Fibroblast of villous mesenchyme (primary cell): ENCODE results near the gene CD34. TPM values are rescaled to one million over a fixed set of nuclear protein-coding genes. Genes with fewer than 3 reads are reported as not detected.

Experiments used
- DNase-seq: peaks from one replicate; pipeline ENCODE4 v3.0.0-alpha.2; 2010; ENCODE audit warnings: low read depth
- H3K4me3 ChIP-seq: 2 replicates; pipeline ENCODE4 v1.5.1; 2011; ENCODE audit warnings: low read depth, mild to moderate bottlenecking, low read length
- total RNA-seq: library from RNA; depleted of rRNA; stranded (reverse); fragments of >200 nt; gene quantifications from 2 replicates; pipeline ENCODE4 v1.2.3, GENCODE V29; 2012
- TF ChIP-seq, protein P1 (sequence below): IDR thresholded peaks from 2 replicates; pipeline ENCODE4 v1.5.1; 2012; ENCODE audit warnings: low read depth, mild to moderate bottlenecking, low read length; ENCODE audit not compliant: insufficient read depth

Gene CD34
- total RNA-seq, 1 donor, result 0.43 TPM

DNA sequence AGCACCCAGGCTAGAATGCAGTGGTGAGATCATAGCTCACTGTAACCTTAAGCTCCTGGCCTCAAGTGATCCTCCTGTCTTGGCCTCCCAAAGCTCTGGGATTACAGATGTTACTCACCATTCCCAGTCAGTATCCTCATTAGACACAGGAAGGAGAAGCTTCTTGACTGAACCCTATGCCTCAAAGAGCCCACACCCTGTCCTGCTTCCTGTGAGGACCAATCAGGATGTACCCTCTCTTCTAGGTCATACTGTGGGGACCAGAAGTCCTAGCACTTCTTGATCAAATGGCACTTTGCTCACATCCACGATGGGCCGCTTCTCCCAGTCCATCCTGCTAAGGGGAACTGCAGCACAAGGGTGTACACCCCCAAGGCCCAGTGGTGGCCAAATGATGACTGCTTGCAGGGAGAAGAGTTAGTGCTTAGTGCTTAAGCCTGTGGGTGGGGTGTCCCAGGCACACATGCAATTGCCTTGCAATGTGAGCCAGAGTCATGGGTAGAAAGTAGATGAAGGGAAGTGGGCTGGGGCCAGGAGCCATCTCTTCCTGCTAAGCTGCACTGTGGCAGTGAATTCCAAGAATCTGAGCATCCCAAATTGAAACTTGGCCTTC lies 9.8 kb downstream of the CD34 start:
- no peak for DNase-seq
- H3K4me3 ChIP-seq, result no peak overlapping the region
- TF ChIP-seq, protein P1, sequence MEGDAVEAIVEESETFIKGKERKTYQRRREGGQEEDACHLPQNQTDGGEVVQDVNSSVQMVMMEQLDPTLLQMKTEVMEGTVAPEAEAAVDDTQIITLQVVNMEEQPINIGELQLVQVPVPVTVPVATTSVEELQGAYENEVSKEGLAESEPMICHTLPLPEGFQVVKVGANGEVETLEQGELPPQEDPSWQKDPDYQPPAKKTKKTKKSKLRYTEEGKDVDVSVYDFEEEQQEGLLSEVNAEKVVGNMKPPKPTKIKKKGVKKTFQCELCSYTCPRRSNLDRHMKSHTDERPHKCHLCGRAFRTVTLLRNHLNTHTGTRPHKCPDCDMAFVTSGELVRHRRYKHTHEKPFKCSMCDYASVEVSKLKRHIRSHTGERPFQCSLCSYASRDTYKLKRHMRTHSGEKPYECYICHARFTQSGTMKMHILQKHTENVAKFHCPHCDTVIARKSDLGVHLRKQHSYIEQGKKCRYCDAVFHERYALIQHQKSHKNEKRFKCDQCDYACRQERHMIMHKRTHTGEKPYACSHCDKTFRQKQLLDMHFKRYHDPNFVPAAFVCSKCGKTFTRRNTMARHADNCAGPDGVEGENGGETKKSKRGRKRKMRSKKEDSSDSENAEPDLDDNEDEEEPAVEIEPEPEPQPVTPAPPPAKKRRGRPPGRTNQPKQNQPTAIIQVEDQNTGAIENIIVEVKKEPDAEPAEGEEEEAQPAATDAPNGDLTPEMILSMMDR, result no peak

DNA sequence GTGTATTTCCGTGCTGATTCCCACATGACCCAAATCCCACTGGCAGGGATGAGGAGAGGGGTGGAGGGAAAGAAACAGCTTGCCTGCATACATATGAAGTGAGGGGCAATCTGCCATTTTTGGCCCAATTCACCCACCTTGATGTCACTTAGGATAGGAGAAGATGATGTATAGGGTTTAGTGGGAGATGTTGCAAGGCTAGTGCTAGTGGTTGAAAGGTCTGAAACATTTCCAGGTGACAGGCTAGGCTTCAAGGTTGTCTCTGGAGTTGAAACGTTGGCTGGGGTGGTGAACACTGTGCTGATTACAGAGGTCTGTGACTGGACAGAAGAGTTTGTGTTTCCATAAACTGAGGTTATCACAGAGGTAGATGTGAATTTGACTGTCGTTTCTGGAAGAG lies 12.1 kb downstream of the CD34 start:
- TF ChIP-seq, protein P1, result no peak
- no peak for DNase-seq
- H3K4me3 ChIP-seq, result no peak overlapping the region

DNA sequence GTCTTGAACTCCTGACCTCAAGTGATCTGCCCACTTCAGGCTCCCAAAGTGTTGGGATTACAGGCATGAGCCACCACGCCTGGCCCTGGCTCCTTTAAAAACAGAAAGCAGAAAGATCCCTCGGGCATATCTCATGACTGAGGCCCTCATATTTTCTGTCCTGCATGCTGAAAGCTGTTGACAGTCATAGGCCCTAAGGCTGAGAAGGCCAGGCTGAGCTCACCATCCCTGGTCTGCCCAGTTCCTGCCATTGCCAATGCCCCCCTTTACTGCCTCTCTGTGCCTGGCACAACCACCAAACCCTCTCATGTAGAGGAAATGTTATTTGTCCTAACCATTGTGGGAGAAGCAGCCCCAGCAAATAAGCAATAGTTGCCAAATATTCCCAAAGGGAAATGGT lies 12.7 kb downstream of the CD34 start:
- no peak overlapping the region for H3K4me3 ChIP-seq
- DNase-seq, result no peak
- TF ChIP-seq, protein P1, result no peak

DNA sequence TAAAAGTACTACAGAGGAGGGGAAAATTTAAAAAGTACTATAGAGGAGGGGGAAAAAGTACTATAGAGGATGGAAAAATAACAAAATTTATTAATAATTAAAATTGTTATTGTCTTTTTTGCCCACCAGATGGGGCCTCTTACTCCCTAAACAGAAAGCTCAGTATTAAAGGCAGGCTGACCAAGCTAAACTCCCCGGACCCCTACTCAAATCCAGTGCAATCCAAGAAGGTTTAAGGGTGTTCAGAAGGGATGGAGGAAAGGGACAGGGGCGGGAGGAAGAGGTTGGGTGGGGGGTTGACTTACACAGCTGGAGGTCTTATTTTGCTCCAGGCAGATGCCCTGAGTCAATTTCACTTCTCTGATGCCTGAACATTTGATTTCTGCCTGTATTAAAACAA lies 13.7 kb downstream of the CD34 start:
- TF ChIP-seq, protein P1, result peak; percentile 35
- peak; percentile 30 for DNase-seq
- no peak overlapping the region for H3K4me3 ChIP-seq

DNA sequence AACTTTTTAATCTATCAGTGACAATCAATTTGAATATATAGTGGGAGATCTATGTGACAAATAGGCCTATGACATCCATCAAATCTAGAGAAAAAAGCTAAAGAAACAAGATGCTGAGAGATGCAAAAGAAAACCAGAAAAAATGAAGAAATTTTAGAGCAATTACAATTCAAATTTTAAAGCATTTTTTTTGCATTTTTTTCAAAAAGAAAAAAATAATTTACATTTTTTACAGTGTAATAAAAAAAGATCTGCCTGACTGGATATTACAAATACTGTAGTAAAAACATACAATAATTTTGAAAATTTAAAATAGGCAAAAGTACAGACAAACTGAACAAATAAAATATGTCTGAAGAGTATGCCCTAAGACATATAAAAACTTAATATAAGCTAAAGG lies 14.4 kb downstream of the CD34 start:
- TF ChIP-seq, protein P1, result no peak
- DNase-seq, result no peak
- no peak overlapping the region for H3K4me3 ChIP-seq

DNA sequence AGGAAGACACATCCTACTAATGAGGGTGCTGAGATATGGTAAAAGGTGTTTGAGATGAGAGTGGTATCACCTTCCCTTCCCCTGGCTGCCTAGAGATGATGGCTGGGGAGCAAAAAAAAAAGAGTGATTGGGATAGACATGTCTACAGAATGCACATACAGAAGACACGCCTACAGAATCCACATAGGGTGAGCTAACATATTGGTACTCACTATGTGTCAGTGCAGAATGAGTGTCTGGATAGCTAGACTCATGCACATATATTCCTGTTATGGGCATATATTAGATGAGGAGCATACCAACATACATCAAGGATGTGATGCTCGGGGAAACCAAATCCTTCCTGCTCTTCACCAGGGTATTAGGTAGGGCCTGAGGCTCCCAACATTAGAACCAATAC lies 16.2 kb downstream of the CD34 start:
- TF ChIP-seq, protein P1, result no peak
- H3K4me3 ChIP-seq, result no peak overlapping the region
- DNase-seq, result no peak
